Measurements from ENCODE around the gene FAM219B.

FAM219B gene

GRCh38 chr15:74857082-74857655 lies 49.5 kb downstream of the FAM219B start:
- no peak overlapping the region for H3K27ac ChIP-seq
- TF ChIP-seq ZFX (IDR thresholded peaks at IDR 0.05; ENCODE audit: borderline replicate concordance), result no peak
- TF ChIP-seq CTCF (IDR thresholded peaks at IDR 0.05), result no peak

DNA sequence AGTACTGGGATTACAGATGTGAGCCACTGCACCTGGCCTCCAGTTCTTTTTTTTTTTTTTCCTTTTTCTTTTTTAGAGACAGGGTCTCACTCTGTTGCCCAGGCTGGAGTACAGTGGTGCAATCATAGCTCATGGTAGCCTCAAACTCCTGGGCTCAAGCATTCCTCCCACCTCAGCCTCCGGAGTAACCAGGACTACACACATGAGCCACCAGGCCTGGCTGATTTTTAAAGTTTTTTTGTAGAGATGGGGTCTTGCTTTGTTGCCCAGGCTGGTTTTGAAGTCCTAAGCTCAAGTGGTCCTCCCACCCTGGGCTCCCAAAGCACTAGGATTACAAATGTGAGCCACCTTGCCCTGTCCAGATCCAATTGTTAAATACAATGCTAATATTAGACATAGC lies 50.1 kb downstream of the FAM219B start:
- TF ChIP-seq CTCF (IDR thresholded peaks at IDR 0.05) (no peak), ZFX (IDR thresholded peaks at IDR 0.05; ENCODE audit: borderline replicate concordance) (no peak)
- no peak overlapping the region for H3K27ac ChIP-seq

GRCh38 chr15:74855857-74856256 lies 50.8 kb downstream of the FAM219B start:
- TF ChIP-seq CTCF (IDR thresholded peaks at IDR 0.05) (no peak), ZFX (IDR thresholded peaks at IDR 0.05; ENCODE audit: borderline replicate concordance) (no peak)
- H3K27ac ChIP-seq, result no peak overlapping the region

DNA sequence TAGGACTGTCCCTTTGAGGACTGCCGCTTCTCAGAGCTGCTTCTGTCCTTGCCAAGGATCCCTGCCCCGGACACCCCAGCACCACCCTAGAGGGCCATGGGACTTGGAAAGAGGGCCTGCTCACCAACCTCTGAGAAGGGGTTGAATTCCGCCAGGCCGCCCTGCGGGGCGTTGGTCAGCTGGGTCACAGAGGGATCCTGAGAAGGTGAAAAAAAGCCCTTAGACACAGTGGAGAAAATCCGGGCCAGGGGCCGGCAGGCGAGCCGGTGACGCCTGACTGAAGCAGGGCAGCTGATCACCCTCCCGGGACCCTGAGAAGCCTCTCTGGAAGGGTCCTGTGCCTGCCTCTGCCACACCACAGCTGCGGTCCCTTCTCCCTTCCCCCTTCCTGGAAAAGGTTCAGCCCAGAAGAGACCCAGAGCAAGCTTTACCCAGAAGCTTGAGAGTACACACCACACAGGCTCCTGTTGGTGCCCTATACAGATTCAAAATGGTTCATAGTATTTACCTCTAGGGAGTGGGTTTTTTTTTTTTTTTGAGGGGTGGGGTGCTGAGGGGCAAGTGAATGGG lies 52.1 kb downstream of the FAM219B start:
- H3K27ac ChIP-seq, result no peak overlapping the region
- TF ChIP-seq ZFX (IDR thresholded peaks at IDR 0.05; ENCODE audit: borderline replicate concordance) (no peak), CTCF (IDR thresholded peaks at IDR 0.05) (no peak)

DNA sequence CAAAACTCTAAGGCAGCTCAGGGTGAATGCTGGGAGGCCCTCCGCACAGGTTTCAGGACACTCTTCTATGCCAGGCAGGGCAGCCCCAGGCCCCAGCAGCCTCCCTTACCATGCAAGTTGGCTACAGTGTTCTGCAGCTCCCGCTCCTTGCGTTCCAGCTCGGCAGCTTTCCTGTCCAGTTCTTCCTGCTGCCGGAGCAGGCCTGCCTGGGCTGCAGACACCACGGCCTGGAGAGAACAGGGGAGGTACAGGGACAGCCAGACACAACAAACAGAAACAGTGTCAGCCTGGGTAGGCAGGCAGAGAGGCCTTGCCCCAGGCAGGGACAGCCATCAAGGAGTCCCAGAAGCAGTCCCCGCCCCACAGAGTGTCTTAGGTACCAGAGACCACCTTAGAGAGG lies 54.7 kb downstream of the FAM219B start:
- H3K27ac ChIP-seq, result no peak overlapping the region
- TF ChIP-seq ZFX (IDR thresholded peaks at IDR 0.05; ENCODE audit: borderline replicate concordance) (no peak), CTCF (IDR thresholded peaks at IDR 0.05) (no peak)

DNA sequence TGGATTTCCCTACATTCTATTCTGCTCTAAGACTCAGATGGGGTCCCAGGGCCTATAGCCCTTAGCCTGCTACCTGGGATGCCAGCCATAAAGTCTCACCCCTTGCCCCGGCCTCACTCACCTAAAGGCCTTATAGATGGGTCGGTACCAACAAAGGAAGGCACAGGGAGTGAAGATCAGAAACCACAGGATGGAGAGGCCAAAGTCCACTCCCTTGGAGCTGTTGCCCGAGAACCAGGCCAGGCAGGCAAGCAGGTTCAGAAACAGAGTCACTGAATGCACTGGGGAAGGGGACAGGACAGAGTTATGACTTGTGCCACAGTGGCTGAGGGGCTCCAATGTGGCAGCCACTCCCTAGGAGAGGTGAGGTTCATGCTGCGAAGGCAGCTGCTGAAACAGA lies 56.3 kb downstream of the FAM219B start:
- H3K27ac ChIP-seq, result no peak overlapping the region
- TF ChIP-seq CTCF (IDR thresholded peaks at IDR 0.05) (no peak), ZFX (IDR thresholded peaks at IDR 0.05; ENCODE audit: borderline replicate concordance) (no peak)

Data from 22Rv1 (cell line).